ENCODE measurements around the gene DAPK1.

DAPK1 gene

GRCh38 chr9:87593359-87593980 lies 95.8 kb downstream of the DAPK1 start:
- Histone ChIP-seq H3K4me2 (no peak overlapping the region), H3K79me2 (ENCODE audit: insufficient read depth, low read depth) (no peaks in the 10 kb centered on the region; the same call in 1 of the 2 replicates), H3K4me1 (ENCODE audit: low read depth, poor library complexity, severe bottlenecking) (no peaks in the 10 kb centered on the region), H3K36me3 (ENCODE audit: insufficient read depth) (no peaks in the 10 kb centered on the region), H3K27ac (no peak overlapping the region), H3K9ac (no peak overlapping the region), H2AFZ (ENCODE audit: low read depth) (no peak overlapping the region), H3K27me3 (ENCODE audit: insufficient read depth, low read depth) (no peaks in the 10 kb centered on the region), H4K20me1 (ENCODE audit: insufficient read depth) (no peaks in the 10 kb centered on the region), H3K4me3 (IDR thresholded peaks at IDR 0.05; ENCODE audit: insufficient read depth, low read depth, low read length) (no peak overlapping the region)
- TF ChIP-seq CTCF (conservative IDR thresholded peaks at IDR 0.05; ENCODE audit: low read depth, low read length) = no peak

GRCh38 chr9:87594194-87594593 lies 96.5 kb downstream of the DAPK1 start:
- H3K27ac ChIP-seq = no peak overlapping the region
- H2AFZ ChIP-seq (ENCODE audit: low read depth) = no peak overlapping the region
- H3K4me1 ChIP-seq (ENCODE audit: low read depth, poor library complexity, severe bottlenecking) = no peaks in the 10 kb centered on the region
- H3K27me3 ChIP-seq (ENCODE audit: insufficient read depth, low read depth) = no peaks in the 10 kb centered on the region
- H3K9ac ChIP-seq = no peak overlapping the region
- TF ChIP-seq CTCF (conservative IDR thresholded peaks at IDR 0.05; ENCODE audit: low read depth, low read length) = no peak
- no peaks in the 10 kb centered on the region for H4K20me1 ChIP-seq (ENCODE audit: insufficient read depth)
- H3K4me3 ChIP-seq (IDR thresholded peaks at IDR 0.05; ENCODE audit: insufficient read depth, low read depth, low read length) = no peak overlapping the region
- H3K79me2 ChIP-seq (ENCODE audit: insufficient read depth, low read depth) = no peaks in the 10 kb centered on the region; the same call in 1 of the 2 replicates
- H3K36me3 ChIP-seq (ENCODE audit: insufficient read depth) = no peaks in the 10 kb centered on the region
- H3K4me2 ChIP-seq = no peak overlapping the region

GRCh38 chr9:87594662-87595061 lies 97.0 kb downstream of the DAPK1 start:
- no peaks in the 10 kb centered on the region; the same call in 1 of the 2 replicates for H3K79me2 ChIP-seq (ENCODE audit: insufficient read depth, low read depth)
- H2AFZ ChIP-seq (ENCODE audit: low read depth) = no peak overlapping the region
- H3K27ac ChIP-seq = no peak overlapping the region
- H3K4me1 ChIP-seq (ENCODE audit: low read depth, poor library complexity, severe bottlenecking) = no peaks in the 10 kb centered on the region
- H3K4me3 ChIP-seq (IDR thresholded peaks at IDR 0.05; ENCODE audit: insufficient read depth, low read depth, low read length) = no peak overlapping the region
- H4K20me1 ChIP-seq (ENCODE audit: insufficient read depth) = no peaks in the 10 kb centered on the region
- no peak overlapping the region for H3K9ac ChIP-seq
- no peak overlapping the region for H3K4me2 ChIP-seq
- H3K36me3 ChIP-seq (ENCODE audit: insufficient read depth) = no peaks in the 10 kb centered on the region
- no peaks in the 10 kb centered on the region for H3K27me3 ChIP-seq (ENCODE audit: insufficient read depth, low read depth)
- no peak for TF ChIP-seq CTCF (conservative IDR thresholded peaks at IDR 0.05; ENCODE audit: low read depth, low read length)

- Histone ChIP-seq H2AFZ (ENCODE audit: low read depth) (no peak overlapping the region), H3K27me3 (ENCODE audit: insufficient read depth, low read depth) (no peaks in the 10 kb centered on the region), H3K79me2 (ENCODE audit: insufficient read depth, low read depth) (no peaks in the 10 kb centered on the region; the same call in 1 of the 2 replicates), H3K4me2 (no peak overlapping the region), H3K9ac (no peak overlapping the region), H3K36me3 (ENCODE audit: insufficient read depth) (no peaks in the 10 kb centered on the region), H4K20me1 (ENCODE audit: insufficient read depth) (no peaks in the 10 kb centered on the region), H3K4me3 (IDR thresholded peaks at IDR 0.05; ENCODE audit: insufficient read depth, low read depth, low read length) (no peak overlapping the region), H3K4me1 (ENCODE audit: low read depth, poor library complexity, severe bottlenecking) (no peaks in the 10 kb centered on the region), H3K27ac (no peak overlapping the region)
- no peak for TF ChIP-seq CTCF (conservative IDR thresholded peaks at IDR 0.05; ENCODE audit: low read depth, low read length)
Observed at GRCh38 chr9:87595610-87596009, 97.9 kb downstream of the DAPK1 start.
